Head of caudate nucleus (tissue), 42 donors: ENCODE data around the gene ITGB8.

Source experiments
- DNase-seq, 42 donors: peaks; one replicate each; pipeline versions ENCODE4 v3.0.0 to v3.0.0-alpha.2; 2020 to 2021; ENCODE audit warnings: mixed read lengths in 7 of 42
- intact Hi-C: fragments of 100-400 bp; cut with DNase I; formaldehyde crosslinking; loops from one replicate; pipeline ENCODE4 v1.15.0; 2022

ITGB8 gene

GRCh38 chr7:20440472-20441105, 109.9 kb downstream of the ITGB8 start:
- intact Hi-C loops: no loop called here
- peak in 37 of 42 donors; percentile 8 to 83 (median 50) for DNase-seq

DNA sequence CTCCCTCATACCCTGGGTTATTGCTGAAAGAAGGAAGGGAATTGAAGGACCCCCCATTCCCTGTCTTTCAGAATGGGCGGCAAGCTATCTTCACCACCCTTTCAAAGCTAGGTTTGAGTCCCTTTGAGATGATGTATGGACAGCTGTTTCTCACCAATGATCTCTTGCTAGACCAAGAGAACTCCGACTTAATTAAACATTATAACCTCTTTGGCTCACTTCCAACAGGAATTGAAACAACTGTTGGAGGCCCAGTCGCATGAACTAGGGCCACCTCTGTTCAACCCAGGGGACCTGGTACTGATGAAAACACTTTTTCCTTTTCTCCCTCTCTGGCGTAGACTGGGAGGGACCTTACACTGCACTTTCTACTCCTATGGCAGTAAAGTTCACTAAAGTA, 110.6 kb downstream of the ITGB8 start:
- no peak for DNase-seq
- intact Hi-C loops: no loop called here

DNA sequence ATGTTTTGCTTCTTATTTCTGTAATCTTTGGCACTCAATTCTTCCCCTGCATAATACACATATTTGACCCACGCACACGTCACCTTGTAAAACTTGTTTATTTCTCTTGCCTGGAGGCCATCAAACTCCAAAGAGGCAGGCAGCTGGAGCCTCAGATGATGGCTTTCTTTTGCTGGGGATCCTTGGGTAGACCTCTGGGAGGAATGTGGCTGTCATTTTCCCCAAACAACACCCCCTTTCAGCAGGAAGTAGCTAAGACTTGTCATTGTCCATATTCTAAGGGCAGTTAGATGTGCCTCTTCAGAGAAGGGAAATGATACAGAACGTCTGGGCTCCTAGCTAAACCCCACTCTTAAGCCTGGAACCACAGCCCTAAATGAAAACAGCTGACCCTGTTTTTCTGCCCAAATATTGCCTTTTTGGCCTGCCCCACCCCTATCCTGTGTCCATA, 111.3 kb downstream of the ITGB8 start:
- intact Hi-C loops: no loop called here
- DNase-seq: no peak

GRCh38 chr7:20442951-20443350, 112.3 kb downstream of the ITGB8 start:
- intact Hi-C loops: no loop called here
- peak in 7 of 42 donors; percentile 3 to 47 (median 13) for DNase-seq

DNA sequence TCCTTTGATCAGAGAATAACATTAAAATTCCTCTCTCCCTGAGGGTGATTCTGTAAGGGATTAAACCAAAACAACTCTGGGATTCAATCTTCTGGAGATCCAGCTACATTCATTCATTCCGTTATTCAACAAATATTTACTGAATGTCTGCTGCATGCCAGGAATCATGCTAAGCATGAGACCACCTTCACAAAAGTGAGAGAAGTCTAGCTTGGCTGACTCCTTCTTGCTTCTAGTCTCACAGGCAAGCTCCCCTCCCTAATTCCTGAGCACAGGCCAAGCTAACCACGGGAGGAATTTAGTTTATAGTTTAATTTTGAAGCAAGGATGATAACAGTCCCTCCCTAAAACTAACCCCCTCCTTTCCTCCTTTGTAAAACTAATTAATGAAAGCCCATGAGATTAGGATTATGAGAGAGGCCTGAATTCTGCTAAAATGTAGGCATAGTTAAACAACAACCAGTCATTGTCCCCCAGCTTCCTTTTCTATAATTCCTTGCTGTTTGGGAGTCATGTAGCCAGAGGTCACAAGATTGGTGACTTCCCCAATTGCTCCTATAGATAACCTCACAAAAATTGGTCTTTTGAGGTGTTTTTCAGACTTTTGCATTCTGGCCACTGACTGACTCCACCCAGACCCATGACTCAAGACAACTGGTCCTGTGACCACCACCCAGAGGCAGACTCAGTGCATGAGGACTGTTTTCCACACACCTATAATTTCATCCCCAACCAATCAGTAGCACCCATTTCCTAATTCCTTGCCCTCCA, 113.5 kb downstream of the ITGB8 start:
- no peak for DNase-seq
- intact Hi-C loops: no loop called here

GRCh38 chr7:20447021-20447650, 116.4 kb downstream of the ITGB8 start:
- no peak for DNase-seq
- intact Hi-C loops: no loop called here

DNA sequence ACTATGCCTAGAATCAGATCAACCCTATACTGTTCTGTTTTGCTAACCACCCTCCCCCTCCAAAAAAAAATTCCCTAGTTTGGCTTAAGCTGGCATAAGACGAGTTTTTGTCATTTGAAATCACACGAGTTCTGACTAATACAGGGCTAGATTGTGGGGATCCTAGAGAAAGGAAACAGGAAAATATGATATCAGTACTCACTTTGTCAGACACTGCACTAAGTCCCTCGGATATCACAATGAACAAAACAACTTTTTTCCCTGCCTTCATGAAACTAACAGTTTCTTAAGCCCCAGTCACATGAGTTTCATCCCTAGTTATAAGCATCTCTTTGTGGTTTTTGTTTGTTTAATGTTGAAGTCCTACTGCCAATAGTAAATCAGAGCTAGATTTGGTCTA, 118.5 kb downstream of the ITGB8 start:
- DNase-seq: no peak
- intact Hi-C loops: no loop called here

DNA sequence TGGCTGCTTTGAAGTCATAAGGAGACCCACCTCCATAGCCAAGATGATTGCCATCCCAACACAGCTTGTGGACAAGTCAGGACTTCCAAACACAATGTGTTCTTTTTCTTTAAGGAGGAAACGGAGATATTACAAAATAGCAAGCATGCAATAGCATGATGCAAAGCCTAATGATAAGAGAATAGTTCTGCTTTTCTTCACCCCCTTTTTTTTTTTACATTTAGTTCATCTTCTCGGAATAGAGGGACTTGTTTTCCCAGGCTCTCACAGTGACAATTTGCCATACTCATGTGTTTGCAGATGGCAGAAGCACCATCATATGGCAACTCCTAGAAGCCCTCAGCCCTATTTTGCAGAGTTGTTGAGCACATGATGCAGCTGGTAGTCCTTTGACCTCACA, 119.8 kb downstream of the ITGB8 start:
- intact Hi-C loops: no loop called here
- DNase-seq: no peak

DNA sequence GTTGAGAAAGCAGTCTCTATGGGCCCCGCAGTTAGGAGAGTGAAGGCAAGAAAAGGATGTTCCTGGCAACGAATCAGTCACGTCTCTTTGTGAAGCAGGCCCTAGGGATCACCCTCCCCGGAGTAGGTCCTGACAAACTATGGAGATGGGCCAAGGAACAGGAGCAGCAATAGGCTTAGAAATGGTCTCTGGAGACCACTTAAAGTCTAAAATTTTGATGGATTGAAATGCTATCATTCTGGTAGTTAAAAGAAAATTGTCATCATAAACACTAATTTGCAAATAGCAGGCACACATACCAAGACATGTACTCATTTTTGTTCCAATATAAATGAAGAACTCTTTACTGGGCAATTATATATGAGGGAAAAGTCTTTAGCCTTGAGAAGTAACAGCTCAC, 123.5 kb downstream of the ITGB8 start:
- intact Hi-C loops: no loop called here
- DNase-seq: no peak

DNA sequence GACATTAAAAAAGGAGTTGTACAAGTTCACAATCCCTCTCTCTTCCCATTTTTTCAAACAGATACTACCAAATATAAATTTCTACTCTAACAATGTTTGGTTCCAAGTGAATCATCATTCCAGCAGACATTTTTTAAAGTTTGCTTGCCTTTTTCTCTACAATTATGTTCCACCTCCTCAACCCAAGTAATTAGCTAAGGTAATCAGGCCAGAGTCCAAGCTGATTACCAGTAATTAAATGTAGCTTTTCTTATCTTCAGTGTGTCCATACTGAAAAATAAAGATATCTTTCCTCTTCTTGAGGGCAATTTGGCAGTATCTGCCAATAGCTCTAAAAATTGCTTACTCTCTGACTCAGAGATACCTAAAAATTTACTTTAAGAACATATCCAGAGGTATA, 126.0 kb downstream of the ITGB8 start:
- no peak for DNase-seq
- intact Hi-C loops: no loop called here

GRCh38 chr7:20458521-20458920, 127.8 kb downstream of the ITGB8 start:
- DNase-seq: no peak
- intact Hi-C loops: no loop called here

GRCh38 chr7:20459419-20459818, 128.7 kb downstream of the ITGB8 start:
- DNase-seq: no peak
- intact Hi-C loops: no loop called here

- intact Hi-C loops: no loop called here
- DNase-seq: no peak
Observed at GRCh38 chr7:20464891-20465290, 134.2 kb downstream of the ITGB8 start.
